Peyer's patch (tissue), 4 donors: Measurements from ENCODE around the gene CBS.
"Not testable (repeated sequence)": the region's sequence is repeated elsewhere in the genome, so short reads cannot be mapped to it uniquely, and the experiment has no call there.

Experiments used
- POLR2A ChIP-seq, 2 donors: fragments of 450-650 bp; IDR thresholded peaks; one replicate each; pipeline ENCODE4 v1.5.1; 2017; ENCODE audit warnings: antibody characterized with exemption in 2 of 2, mild to moderate bottlenecking in 2 of 2, moderate library complexity in 2 of 2
- TF ChIP-seq, protein P1 (sequence below), 6 experiments: fragments of 450-650 bp in 4 of 6; fragments of 200-600 bp in 2 of 6; sonication (generic) in 1 of 6; IDR thresholded peaks; one replicate each; pipeline ENCODE4 v1.5.1; 2017 to 2019; ENCODE audit warnings: antibody characterized with exemption in 6 of 6, mild to moderate bottlenecking in 3 of 6, moderate library complexity in 1 of 6

DNA sequence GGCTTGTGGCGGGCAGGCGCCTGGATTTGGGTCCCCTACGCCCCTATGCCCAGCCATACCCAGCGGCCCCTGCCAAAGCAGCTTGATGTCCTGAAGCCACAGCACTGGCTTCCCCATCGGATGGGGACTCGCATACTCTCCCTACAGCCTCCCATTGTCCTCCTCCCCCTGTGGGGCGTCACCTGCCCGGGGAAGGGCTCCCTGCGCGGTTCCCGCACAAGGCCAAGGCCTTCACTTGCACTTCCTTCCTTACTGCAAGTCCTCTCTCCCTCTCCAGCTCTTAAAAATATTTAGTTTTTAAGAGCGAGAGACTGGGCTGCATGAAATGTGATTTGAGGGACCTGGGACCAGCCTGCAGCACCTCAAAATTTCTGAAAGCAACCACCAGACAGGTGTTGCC is 8.9 kb downstream of the CBS start:
- not testable (repeated sequence) for TF ChIP-seq POLR2A (IDR thresholded peaks at IDR 0.05)
- TF ChIP-seq, protein P1, sequence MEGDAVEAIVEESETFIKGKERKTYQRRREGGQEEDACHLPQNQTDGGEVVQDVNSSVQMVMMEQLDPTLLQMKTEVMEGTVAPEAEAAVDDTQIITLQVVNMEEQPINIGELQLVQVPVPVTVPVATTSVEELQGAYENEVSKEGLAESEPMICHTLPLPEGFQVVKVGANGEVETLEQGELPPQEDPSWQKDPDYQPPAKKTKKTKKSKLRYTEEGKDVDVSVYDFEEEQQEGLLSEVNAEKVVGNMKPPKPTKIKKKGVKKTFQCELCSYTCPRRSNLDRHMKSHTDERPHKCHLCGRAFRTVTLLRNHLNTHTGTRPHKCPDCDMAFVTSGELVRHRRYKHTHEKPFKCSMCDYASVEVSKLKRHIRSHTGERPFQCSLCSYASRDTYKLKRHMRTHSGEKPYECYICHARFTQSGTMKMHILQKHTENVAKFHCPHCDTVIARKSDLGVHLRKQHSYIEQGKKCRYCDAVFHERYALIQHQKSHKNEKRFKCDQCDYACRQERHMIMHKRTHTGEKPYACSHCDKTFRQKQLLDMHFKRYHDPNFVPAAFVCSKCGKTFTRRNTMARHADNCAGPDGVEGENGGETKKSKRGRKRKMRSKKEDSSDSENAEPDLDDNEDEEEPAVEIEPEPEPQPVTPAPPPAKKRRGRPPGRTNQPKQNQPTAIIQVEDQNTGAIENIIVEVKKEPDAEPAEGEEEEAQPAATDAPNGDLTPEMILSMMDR (IDR thresholded peaks at IDR 0.05) = not testable (repeated sequence)
